Anterior cingulate cortex (tissue), 58 donors: ENCODE measurements around the gene CDPF1.

ENCODE experiments used
- DNase-seq, 58 donors: peaks; one replicate each; lab custom pipeline; 2025; lab: John Stamatoyannopoulos, UW

Gene CDPF1

GRCh38 chr22:46262449-46263215 lies 12.5 kb upstream of the CDPF1 start:
- peak in 9 of 58 donors; percentile 10 to 38 (median 17) for DNase-seq

- no peak for DNase-seq
These were observed 9.9 kb upstream of the CDPF1 start for GRCh38 chr22:46260038-46260437.

DNA sequence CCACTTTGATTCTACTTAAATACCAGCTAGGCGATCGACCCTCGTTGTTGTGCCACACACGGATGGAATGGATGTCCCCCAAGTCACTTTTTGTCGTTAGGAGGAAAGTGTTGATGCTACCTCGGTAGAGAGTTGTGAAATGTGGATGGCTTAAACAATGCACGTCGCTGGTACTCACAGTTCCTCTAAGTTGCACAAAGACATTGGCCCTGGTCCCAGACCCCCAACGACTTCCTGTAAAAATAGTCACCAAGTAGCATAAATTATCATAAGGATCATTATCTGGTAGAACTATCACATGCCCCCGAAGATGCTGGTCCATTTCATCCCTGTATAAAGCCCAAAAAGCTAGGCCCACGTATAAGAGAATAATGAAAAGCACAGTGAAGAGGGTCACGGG lies 9.3 kb upstream of the CDPF1 start:
- no peak for DNase-seq

DNA sequence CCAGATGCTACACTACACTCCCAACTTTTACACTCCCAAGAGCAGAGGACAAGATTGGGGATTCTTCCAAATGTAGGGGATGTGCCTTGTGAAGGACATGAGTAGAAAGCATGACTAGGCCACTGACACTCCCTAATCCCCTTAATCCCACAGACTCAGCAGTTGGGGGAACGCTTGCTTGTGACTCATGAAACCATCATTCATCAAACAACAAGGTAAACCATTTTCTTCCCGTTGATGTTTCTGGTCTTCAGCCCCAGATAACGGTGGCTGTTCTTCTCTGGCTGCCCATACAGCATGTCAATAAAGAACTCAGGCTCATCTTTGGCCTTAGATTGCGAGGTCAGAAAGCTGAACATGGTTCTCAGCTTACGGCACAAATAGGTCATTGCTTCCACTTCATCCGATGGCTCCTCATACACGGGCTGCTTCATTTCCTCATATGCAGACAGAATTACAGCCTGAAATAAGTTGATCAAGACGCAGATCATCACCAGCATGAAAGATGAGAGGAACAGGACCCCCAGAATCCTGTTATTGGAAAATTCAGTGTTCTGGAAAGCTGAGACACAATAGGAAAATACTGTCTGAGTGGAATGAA lies 6.4 kb upstream of the CDPF1 start:
- no peak for DNase-seq

DNA sequence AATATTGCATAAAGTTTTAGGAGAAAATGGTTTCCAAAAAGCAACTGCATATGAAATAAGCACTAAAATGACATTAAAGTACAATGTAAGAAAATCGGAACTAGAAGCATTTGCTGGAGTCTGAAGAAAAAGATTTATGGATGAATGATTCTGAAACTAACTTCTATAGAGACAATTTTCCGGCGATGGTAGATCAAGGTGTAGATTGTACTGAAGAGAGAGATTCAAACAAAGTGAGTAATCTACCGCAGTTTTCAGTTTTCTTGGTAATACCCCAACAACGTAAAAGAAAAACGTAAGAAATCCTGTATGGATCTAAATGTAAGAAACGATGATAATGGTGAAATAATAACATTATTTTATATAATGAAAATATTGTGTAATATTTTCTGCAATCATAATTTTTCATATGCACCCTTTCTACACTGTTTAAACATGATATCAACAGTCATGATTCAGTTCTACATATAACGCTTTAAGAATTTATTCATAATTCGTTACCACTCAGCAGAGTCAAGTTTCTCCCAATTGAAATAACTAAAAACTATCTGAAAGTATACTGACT lies 1.8 kb upstream of the CDPF1 start:
- DNase-seq = no peak

DNA sequence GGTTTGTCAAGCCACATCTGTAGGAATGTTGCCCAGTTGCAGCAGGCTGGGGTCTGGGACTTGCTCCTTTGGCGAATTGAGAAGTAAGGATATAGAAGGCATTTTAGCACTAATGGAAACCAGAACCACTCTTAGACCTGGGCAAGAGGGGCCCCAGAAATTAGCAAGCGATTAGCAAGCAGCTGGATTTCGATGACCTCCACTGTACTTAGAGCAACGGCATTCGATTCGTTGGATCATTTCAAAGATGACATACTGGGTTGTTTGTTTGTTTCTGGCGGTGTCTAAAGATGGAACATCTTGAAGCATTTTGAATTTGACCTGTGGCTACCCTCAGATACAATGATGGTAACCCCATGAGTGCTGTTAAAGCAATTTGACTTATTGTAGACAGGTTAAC lies 1.2 kb upstream of the CDPF1 start:
- no peak for DNase-seq

- no peak for DNase-seq
These were observed 661 bp upstream of the CDPF1 start for GRCh38 chr22:46250783-46251125.

DNA sequence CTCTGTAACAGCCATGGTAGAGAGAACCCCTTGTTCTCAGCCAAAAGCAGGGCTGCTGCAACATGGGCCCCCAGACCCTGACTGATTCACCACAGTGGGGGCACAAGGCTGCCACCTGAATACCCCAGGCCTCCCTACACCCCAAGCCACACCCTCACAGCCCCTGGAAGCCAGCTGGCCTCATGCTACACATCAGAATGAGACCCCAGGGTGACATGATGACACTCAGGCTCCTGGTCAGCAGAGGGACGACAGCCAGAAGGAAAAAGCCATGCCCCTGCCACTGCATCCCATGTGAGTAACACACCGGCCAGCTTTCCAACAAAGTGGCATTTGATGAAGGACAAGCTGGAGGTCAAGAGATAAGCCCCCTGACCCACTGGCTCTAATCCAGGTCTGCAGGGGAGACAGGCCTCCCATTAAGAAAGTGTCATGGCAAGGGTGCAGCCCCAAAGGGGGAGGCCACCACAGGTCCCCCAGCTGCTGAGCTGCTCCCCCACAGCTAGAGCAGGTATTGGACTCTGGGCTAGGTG lies 2.6 kb downstream of the CDPF1 start:
- DNase-seq = no peak

DNA sequence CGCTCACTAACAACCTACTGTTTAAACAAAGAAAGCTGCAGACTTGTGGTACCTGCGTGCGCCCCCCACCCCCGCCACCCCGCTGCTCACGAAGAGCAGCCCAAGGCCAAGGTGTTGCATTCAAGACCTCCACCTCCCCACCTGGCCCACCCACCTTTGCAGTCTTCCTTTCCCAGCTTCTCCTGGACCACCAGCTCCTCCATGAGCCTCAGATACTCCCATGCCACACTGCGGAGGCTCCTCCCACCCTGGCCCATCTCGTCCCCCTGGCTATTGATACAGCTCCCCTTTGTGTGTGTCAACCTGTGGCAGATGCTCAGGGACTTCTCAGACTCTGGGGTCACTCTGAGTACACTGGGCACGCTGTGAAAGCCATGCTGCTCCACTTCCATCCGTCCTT lies 3.9 kb downstream of the CDPF1 start:
- no peak for DNase-seq

DNA sequence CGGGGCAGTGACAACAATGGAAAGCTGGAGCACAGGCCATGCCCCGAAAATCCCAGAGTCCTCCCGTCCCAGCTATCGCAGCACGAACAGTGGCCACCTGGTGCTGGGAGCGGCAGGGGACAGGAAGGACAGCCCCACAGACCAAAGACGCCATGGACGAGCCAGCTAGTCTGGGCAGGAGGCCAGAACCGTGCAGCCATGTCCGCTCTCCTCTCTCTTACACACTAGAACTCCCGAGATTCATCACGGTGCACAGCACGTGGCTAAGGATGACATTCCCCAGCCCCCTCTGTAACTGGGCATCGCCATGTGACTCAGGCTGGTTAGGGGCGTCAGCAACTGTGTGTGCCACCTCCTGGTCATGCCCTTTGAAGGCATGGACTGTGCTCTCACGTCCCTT lies 4.6 kb downstream of the CDPF1 start:
- peak in 37 of 58 donors; percentile 7 to 77 (median 39) for DNase-seq

DNA sequence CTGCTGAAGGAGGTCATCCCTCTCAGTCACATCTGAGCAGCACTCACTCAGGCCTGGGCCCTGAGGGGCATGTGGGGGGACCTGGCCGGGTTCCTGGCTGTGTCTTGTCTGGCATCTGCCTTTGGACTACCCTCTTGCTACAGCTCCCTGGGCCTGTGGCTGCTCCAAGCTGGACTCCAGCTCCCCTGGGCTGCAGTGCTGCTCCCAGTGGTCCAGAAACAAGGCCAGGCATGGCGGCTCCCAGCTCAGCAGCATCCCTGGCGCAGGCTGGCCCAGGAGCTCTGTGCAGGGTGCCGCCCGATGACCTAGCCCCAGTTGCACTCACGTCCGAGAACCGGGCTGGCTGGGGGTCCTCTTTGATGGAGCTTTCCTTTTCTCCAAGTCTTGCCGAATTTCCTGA lies 5.3 kb downstream of the CDPF1 start:
- no peak for DNase-seq

- DNase-seq = no peak
These were observed 8.0 kb downstream of the CDPF1 start for GRCh38 chr22:46242076-46242475.

GRCh38 chr22:46241396-46242007 lies 8.6 kb downstream of the CDPF1 start:
- no peak for DNase-seq

DNA sequence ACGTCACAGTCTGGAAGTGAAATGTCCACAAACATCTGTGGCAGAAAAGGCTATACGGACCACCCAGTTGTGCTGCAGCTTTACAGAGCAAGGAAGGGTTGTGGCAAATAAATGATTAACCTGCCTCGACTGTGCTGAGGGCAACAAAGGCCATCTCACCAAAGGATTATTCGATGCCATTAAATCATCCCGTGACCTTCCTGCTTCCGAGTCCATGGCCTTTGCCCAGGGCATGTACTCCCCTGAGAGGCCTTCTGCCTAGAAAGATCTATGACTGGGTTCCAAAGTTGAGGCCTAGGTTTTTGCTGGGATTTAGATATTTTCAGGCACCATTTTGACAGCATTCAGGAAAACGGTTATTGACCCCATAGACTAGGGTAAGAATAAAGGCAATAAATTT lies 9.2 kb downstream of the CDPF1 start:
- no peak for DNase-seq

GRCh38 chr22:46240506-46240905 lies 9.6 kb downstream of the CDPF1 start:
- DNase-seq = no peak

DNA sequence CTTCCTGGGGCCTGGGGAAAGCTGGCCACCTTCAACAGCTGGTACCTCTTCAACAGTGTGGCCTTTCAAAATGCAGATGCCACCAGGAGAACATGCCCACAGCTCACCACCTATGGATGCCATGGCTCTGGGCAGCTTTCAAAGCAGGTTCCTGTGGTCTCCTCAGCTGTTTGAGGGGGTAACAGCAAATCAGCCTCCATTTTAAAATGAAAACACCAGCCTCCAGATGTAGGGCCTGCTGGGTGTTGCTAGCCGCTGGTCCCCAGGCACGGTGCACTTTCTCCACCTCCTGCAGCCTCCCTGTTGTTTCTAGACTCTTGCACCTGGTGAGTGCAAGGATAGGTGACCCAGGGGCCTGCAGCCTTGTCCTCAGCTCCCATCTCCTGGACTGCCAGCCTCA lies 10.0 kb downstream of the CDPF1 start:
- DNase-seq = no peak

DNA sequence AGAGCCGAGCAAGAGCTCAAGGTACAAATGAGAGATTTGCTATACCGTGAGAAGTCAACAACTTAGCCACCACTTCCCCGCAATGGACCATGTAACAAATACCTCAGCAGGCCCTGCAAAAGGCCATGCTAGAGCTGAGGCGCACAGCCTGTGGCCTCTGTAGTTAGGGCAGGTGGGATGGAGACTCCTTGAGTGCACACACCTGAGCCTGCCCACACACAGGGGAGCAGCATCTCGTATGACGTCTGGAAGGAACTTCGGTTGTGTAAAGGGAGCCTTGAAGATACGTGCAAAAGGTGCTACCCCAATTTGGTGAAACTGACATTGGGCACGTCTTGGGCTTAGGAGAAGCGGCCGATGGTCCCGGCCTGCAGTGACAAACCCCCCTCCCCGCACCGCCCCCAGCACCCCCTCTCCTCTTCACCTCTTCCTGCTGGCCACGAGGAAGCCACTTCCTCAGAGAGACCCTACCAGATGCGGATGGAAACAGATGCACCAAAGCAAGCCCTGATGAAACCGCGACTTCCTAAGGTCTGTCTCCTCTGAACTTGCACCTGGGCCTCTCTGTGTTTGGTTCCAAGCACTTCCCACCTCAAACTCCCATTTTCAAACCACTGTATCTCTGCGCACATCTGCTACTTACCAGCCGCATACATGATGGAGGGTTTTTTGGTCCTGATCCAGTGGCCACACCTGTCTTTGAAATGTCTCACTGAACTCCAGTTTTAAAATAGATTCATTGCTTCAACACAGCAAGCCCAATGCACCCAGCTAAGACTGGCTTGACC lies 10.6 kb downstream of the CDPF1 start:
- DNase-seq = peak in 1 of 58 donors; percentile 9

GRCh38 chr22:46238541-46238940 lies 11.6 kb downstream of the CDPF1 start:
- DNase-seq = peak in 32 of 58 donors; percentile 12 to 78 (median 35)

DNA sequence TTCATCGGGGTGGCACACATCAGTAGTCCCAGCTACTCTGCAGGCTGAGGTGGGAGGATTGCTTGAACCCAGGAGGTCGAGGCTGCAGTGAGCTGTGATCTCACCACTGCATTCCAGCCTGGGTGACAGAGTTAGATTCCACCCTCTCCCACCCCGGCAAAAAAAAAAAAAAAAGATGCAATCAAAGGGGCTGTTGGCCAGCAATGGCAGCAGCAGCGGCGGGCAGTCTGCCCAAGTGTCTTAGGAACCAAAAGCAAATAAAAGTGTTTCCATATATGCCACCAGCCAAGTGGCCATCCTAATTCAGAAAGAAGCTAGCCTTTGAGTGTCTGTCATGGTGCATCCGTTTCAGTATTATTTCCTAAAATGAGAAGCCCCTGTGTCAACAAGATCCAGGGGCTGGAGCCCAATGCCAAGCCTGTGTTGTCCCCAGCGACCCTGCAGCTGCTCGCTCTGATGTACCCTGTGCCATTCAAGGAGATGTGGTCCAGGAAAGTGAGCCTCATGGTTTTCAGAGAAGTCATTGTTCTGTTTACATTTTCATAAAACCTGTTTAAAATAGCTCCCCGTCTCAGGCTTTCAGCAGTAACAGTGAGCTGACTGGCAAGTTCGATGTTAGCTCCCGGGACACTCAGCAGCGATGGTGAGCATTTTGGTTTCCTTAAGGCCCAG lies 12.5 kb downstream of the CDPF1 start:
- peak in 3 of 58 donors; percentile 2 to 32 (median 8) for DNase-seq

GRCh38 chr22:46234969-46235368 lies 15.1 kb downstream of the CDPF1 start:
- DNase-seq = no peak
